ENCODE data around the gene BARX2.

BARX2 gene

GRCh38 chr11:129374081-129374992 lies 1.3 kb upstream of the BARX2 start (continued):
- TF ChIP-seq, protein P1, sequence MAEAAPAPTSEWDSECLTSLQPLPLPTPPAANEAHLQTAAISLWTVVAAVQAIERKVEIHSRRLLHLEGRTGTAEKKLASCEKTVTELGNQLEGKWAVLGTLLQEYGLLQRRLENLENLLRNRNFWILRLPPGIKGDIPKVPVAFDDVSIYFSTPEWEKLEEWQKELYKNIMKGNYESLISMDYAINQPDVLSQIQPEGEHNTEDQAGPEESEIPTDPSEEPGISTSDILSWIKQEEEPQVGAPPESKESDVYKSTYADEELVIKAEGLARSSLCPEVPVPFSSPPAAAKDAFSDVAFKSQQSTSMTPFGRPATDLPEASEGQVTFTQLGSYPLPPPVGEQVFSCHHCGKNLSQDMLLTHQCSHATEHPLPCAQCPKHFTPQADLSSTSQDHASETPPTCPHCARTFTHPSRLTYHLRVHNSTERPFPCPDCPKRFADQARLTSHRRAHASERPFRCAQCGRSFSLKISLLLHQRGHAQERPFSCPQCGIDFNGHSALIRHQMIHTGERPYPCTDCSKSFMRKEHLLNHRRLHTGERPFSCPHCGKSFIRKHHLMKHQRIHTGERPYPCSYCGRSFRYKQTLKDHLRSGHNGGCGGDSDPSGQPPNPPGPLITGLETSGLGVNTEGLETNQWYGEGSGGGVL (tag by site-specific recombination; IDR thresholded peaks at IDR 0.05) = no peak
- no peak for TF ChIP-seq ZNF184 (tag by site-specific recombination; IDR thresholded peaks at IDR 0.05)
- no peak for TF ChIP-seq ZNF792 (tag by site-specific recombination; IDR thresholded peaks at IDR 0.05)
- TF ChIP-seq, protein P2, sequence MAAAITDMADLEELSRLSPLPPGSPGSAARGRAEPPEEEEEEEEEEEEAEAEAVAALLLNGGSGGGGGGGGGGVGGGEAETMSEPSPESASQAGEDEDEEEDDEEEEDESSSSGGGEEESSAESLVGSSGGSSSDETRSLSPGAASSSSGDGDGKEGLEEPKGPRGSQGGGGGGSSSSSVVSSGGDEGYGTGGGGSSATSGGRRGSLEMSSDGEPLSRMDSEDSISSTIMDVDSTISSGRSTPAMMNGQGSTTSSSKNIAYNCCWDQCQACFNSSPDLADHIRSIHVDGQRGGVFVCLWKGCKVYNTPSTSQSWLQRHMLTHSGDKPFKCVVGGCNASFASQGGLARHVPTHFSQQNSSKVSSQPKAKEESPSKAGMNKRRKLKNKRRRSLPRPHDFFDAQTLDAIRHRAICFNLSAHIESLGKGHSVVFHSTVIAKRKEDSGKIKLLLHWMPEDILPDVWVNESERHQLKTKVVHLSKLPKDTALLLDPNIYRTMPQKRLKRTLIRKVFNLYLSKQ (tag by site-specific recombination; IDR thresholded peaks at IDR 0.05; ENCODE audit: borderline replicate concordance) = no peak
- TF ChIP-seq ZNF341 (tag by site-specific recombination; IDR thresholded peaks at IDR 0.05; ENCODE audit: low read depth) = peak; percentile 77
- no peak for TF ChIP-seq PRDM6 (tag by site-specific recombination; IDR thresholded peaks at IDR 0.05)
- no peak for TF ChIP-seq ZNF169 (tag by site-specific recombination; IDR thresholded peaks at IDR 0.05)
- peak; percentile 58; the same call in 1 of the 2 replicates for TF ChIP-seq ZBTB48 (tag by site-specific recombination; IDR thresholded peaks at IDR 0.05)
- TF ChIP-seq SALL2 (tag by site-specific recombination; IDR thresholded peaks at IDR 0.05; ENCODE audit: borderline replicate concordance) = no peak
- no peak for TF ChIP-seq ZNF660 (tag by site-specific recombination; IDR thresholded peaks at IDR 0.05)
- TF ChIP-seq ZNF350 (tag by site-specific recombination; IDR thresholded peaks at IDR 0.05) = no peak
- TF ChIP-seq ZSCAN30 (tag by site-specific recombination; IDR thresholded peaks at IDR 0.05) = no peak
- TF ChIP-seq, protein P3, sequence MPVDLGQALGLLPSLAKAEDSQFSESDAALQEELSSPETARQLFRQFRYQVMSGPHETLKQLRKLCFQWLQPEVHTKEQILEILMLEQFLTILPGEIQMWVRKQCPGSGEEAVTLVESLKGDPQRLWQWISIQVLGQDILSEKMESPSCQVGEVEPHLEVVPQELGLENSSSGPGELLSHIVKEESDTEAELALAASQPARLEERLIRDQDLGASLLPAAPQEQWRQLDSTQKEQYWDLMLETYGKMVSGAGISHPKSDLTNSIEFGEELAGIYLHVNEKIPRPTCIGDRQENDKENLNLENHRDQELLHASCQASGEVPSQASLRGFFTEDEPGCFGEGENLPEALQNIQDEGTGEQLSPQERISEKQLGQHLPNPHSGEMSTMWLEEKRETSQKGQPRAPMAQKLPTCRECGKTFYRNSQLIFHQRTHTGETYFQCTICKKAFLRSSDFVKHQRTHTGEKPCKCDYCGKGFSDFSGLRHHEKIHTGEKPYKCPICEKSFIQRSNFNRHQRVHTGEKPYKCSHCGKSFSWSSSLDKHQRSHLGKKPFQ (tag by site-specific recombination; IDR thresholded peaks at IDR 0.05) = no peak
- no peak for TF ChIP-seq ZNF514 (tag by site-specific recombination; IDR thresholded peaks at IDR 0.05)
- TF ChIP-seq, protein P4, sequence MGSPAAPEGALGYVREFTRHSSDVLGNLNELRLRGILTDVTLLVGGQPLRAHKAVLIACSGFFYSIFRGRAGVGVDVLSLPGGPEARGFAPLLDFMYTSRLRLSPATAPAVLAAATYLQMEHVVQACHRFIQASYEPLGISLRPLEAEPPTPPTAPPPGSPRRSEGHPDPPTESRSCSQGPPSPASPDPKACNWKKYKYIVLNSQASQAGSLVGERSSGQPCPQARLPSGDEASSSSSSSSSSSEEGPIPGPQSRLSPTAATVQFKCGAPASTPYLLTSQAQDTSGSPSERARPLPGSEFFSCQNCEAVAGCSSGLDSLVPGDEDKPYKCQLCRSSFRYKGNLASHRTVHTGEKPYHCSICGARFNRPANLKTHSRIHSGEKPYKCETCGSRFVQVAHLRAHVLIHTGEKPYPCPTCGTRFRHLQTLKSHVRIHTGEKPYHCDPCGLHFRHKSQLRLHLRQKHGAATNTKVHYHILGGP (tag by site-specific recombination; IDR thresholded peaks at IDR 0.05) = no peak
- no peak for TF ChIP-seq ZNF148 (tag by site-specific recombination; IDR thresholded peaks at IDR 0.05; ENCODE audit: borderline replicate concordance)
- TF ChIP-seq ZNF629 (tag by site-specific recombination; IDR thresholded peaks at IDR 0.05) = no peak
- TF ChIP-seq ZNF133 (tag by site-specific recombination; IDR thresholded peaks at IDR 0.05) = no peak
- TF ChIP-seq ZNF529 (tag by site-specific recombination; IDR thresholded peaks at IDR 0.05; ENCODE audit: insufficient replicate concordance) = no peak
- no peak for TF ChIP-seq GLI2 (tag by site-specific recombination; IDR thresholded peaks at IDR 0.05; ENCODE audit: borderline replicate concordance, low read depth)
- TF ChIP-seq ZNF37A (tag by site-specific recombination; IDR thresholded peaks at IDR 0.05) = no peak
- TF ChIP-seq CTCF (tag by site-specific recombination; IDR thresholded peaks at IDR 0.05) = peak; percentile 51
- TF ChIP-seq, protein P5, sequence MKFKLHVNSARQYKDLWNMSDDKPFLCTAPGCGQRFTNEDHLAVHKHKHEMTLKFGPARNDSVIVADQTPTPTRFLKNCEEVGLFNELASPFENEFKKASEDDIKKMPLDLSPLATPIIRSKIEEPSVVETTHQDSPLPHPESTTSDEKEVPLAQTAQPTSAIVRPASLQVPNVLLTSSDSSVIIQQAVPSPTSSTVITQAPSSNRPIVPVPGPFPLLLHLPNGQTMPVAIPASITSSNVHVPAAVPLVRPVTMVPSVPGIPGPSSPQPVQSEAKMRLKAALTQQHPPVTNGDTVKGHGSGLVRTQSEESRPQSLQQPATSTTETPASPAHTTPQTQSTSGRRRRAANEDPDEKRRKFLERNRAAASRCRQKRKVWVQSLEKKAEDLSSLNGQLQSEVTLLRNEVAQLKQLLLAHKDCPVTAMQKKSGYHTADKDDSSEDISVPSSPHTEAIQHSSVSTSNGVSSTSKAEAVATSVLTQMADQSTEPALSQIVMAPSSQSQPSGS (tag by site-specific recombination; IDR thresholded peaks at IDR 0.05; ENCODE audit: low read depth) = no peak
- no peak for TF ChIP-seq ZNF530 (tag by site-specific recombination; IDR thresholded peaks at IDR 0.05; ENCODE audit: low read depth)

All from HEK293 (cell line).